ENCODE results near the gene ART4.

GRCh38 chr12:14810953-14811483 lies 32.3 kb downstream of the ART4 start:
- TF ChIP-seq CTCF (IDR thresholded peaks at IDR 0.05) (peak; percentile 74), SIN3A (IDR thresholded peaks at IDR 0.05; ENCODE audit: borderline replicate concordance, insufficient read depth, low read depth, low read length) (no peak)

All from Panc1 (cell line).